DND-41 (cell line): ENCODE measurements around the gene STON1.

Experiments used
- CTCF ChIP-seq: IDR thresholded peaks from 2 replicates; pipeline ENCODE4 v1.5.1; 2012; ENCODE audit warnings: borderline replicate concordance, low read length, moderate library complexity, mild to moderate bottlenecking; ENCODE audit not compliant: poor library complexity, severe bottlenecking; ENCODE audit errors: extremely low read depth
- EZH2 ChIP-seq: IDR thresholded peaks from 3 replicates; pipeline ENCODE4 v1.6.1; 2012; ENCODE audit warnings: borderline replicate concordance, low read depth, mild to moderate bottlenecking, moderate library complexity, low read length, inconsistent platforms; ENCODE audit not compliant: severe bottlenecking

GRCh38 chr2:48528431-48528830 is 1.5 kb upstream of the STON1 start:
- TF ChIP-seq CTCF (no peak), EZH2 (no peak)
